Measurements from ENCODE around the gene PRKG1. TPM values are rescaled to one million over a fixed set of nuclear protein-coding genes. Genes with fewer than 3 reads are reported as not detected.

PRKG1 gene
- total RNA-seq, 2 donors from 2014 or later: 145 to 381 TPM

DNA sequence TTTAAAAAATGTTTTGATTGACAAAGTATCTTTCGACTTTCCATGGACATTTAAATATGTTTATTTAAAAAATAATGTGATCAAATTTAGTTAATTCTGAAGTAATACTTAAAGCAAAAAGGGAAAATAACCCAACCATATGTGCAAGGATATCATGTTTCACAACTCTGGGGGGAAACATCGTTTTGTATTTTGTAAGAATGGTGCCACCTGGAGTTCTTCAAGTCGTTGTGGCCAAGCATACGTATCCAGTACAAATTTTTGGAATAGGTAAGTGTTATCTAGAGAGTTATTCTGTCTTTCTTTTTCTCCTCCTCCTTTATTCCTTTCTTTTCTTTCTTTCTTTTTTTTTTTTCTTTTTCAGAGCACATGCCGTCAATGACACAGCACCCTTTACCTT lies 801.3 kb downstream of the PRKG1 start:
- Histone ChIP-seq H3K9me3 (no peaks in the 10 kb centered on the region), H3K27me3 (replicated peaks; ENCODE audit: insufficient read depth) (no peaks in the 10 kb centered on the region), H3K4me1 (ENCODE audit: control insufficient read depth in 1 of 2, low read depth in 2 of 2) (peaks cover 19 to 33% of the 10 kb centered on the region in 2 donors), H3K36me3 (no peaks in the 10 kb centered on the region), H3K27ac (peak overlapping the region; percentile 63 to 68), H3K4me3 (peak overlapping the region; percentile 40)
- no peak for DNase-seq (ENCODE audit: low spot score)
- TF ChIP-seq, protein P1, sequence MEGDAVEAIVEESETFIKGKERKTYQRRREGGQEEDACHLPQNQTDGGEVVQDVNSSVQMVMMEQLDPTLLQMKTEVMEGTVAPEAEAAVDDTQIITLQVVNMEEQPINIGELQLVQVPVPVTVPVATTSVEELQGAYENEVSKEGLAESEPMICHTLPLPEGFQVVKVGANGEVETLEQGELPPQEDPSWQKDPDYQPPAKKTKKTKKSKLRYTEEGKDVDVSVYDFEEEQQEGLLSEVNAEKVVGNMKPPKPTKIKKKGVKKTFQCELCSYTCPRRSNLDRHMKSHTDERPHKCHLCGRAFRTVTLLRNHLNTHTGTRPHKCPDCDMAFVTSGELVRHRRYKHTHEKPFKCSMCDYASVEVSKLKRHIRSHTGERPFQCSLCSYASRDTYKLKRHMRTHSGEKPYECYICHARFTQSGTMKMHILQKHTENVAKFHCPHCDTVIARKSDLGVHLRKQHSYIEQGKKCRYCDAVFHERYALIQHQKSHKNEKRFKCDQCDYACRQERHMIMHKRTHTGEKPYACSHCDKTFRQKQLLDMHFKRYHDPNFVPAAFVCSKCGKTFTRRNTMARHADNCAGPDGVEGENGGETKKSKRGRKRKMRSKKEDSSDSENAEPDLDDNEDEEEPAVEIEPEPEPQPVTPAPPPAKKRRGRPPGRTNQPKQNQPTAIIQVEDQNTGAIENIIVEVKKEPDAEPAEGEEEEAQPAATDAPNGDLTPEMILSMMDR (IDR thresholded peaks at IDR 0.05): no peak
- ATAC-seq (ENCODE audit: insufficient number of reproducible peaks, low FRiP score, low read depth): no peak

DNA sequence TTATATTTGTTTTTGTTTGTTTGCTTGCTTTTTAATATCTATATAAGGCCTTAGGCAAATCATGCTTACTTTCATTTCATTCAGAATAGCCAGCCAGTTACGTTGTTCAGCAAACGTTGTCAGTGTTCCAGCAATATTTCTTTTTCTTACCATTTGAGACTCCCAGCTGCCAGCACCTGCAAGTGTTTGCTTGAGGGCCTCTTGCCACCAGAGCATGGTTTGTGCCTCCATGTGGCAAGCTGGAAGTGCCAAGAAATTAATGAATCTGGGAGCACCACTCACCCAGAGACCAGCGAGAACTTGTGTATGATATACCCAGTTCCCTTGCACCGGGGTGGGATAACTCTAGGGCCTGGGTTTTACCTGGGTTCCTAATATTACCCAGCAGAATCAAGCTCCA lies 802.2 kb downstream of the PRKG1 start:
- no peaks in the 10 kb centered on the region for H3K9me3 ChIP-seq
- ATAC-seq (ENCODE audit: insufficient number of reproducible peaks, low FRiP score, low read depth) (no peak), DNase-seq (ENCODE audit: low spot score) (no peak)
- H3K27me3 ChIP-seq (replicated peaks; ENCODE audit: insufficient read depth): no peaks in the 10 kb centered on the region
- no peaks in the 10 kb centered on the region for H3K36me3 ChIP-seq
- TF ChIP-seq, protein P1 (IDR thresholded peaks at IDR 0.05): no peak
- H3K4me1 ChIP-seq (ENCODE audit: control insufficient read depth in 1 of 2, low read depth in 2 of 2): peaks cover 19 to 38% of the 10 kb centered on the region in 2 donors
- H3K27ac ChIP-seq: peak overlapping the region; percentile 10 to 68
- peak overlapping the region; percentile 40 for H3K4me3 ChIP-seq

DNA sequence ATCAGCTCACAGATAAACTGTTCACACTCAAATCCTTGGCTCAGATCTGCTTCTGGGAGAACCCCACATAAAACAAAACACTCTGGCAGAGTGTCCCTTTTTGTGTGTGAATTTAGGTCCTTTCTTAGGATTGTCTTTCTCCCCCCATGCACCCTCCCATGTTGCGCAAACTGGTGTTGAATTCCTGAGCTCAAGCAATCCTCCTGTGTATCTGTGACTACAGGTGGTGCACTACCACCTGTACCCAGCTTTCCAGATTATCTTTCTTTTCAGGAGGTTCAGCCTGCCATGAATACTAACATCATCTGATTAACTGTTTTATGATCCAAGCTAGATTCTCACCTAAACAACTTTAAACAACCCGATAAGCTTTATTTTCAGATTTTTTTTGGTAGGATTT lies 802.7 kb downstream of the PRKG1 start:
- ATAC-seq (ENCODE audit: insufficient number of reproducible peaks, low FRiP score, low read depth) (no peak), DNase-seq (ENCODE audit: low spot score) (no peak)
- peak overlapping the region; percentile 10 to 68 for H3K27ac ChIP-seq
- no peak overlapping the region for H3K4me3 ChIP-seq
- peaks cover 19 to 38% of the 10 kb centered on the region in 2 donors for H3K4me1 ChIP-seq (ENCODE audit: control insufficient read depth in 1 of 2, low read depth in 2 of 2)
- no peaks in the 10 kb centered on the region for H3K9me3 ChIP-seq
- H3K36me3 ChIP-seq: no peaks in the 10 kb centered on the region
- TF ChIP-seq, protein P1 (IDR thresholded peaks at IDR 0.05): no peak
- H3K27me3 ChIP-seq (replicated peaks; ENCODE audit: insufficient read depth): no peaks in the 10 kb centered on the region

DNA sequence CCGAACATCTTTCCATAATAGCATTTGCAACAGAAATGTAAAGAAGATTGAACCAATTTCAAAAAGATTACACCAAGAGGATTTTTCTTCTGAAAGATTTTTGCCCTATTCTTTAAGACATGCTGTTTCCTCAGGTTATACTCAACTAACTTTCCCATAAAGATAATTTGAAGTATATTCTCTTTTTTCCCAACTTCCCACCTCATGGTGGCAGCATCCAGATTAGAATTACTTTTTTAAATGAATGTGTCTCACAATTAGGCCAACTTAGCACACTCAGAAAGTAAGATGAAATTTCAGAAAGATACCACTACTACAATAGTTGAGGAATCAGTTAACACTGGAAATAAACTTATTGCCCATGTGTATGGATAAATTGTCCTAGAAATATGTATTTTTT lies 803.3 kb downstream of the PRKG1 start:
- TF ChIP-seq, protein P1 (IDR thresholded peaks at IDR 0.05): no peak
- Histone ChIP-seq H3K4me3 (no peak overlapping the region), H3K4me1 (ENCODE audit: control insufficient read depth in 1 of 2, low read depth in 2 of 2) (peaks cover 19 to 38% of the 10 kb centered on the region in 2 donors), H3K27ac (peak overlapping the region in 1 of 2 donors; percentile 24), H3K27me3 (replicated peaks; ENCODE audit: insufficient read depth) (no peaks in the 10 kb centered on the region), H3K36me3 (no peaks in the 10 kb centered on the region), H3K9me3 (no peaks in the 10 kb centered on the region)
- no peak for ATAC-seq (ENCODE audit: insufficient number of reproducible peaks, low FRiP score, low read depth)
- no peak for DNase-seq (ENCODE audit: low spot score)

DNA sequence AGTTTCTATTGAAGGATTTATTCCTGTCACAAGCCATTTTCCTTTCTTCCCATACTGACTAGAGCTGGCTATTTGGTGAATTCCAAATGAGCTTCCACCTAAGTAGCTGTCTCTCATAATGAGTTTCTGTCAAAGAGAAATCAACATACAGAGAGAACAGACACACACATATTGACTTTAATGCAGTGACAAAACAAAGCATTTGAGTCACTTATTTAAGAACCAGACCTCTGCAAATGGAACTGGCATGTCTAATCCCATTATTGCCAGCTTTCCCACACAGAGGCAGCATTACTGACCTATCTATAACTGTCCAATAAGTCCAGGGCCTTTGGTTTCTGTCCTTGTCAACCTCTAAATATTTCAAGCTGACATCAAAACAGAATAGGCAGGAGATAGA lies 804.4 kb downstream of the PRKG1 start:
- peak overlapping the region; percentile 37 to 73 for H3K27ac ChIP-seq
- no peaks in the 10 kb centered on the region for H3K36me3 ChIP-seq
- DNase-seq (ENCODE audit: low spot score): no peak
- no peaks in the 10 kb centered on the region for H3K9me3 ChIP-seq
- ATAC-seq (ENCODE audit: insufficient number of reproducible peaks, low FRiP score, low read depth): no peak
- TF ChIP-seq, protein P1 (IDR thresholded peaks at IDR 0.05): no peak
- H3K4me3 ChIP-seq: peak overlapping the region; percentile 14
- peaks cover 19 to 45% of the 10 kb centered on the region in 2 donors for H3K4me1 ChIP-seq (ENCODE audit: control insufficient read depth in 1 of 2, low read depth in 2 of 2)
- H3K27me3 ChIP-seq (replicated peaks; ENCODE audit: insufficient read depth): no peaks in the 10 kb centered on the region

Data from thoracic aorta (tissue), 2 donors.